ENCODE data around the gene CGB5. TPM values are rescaled to one million over a fixed set of nuclear protein-coding genes. Genes with fewer than 3 reads are reported as not detected.

The CGB5 gene
- total RNA-seq, 1 donor from 2014 or later: not detected

GRCh38 chr19:49065905-49066512 is 22.4 kb downstream of the CGB5 start:
- DNase-seq (ENCODE audit: extremely low spot score in 2 of 2): no peak
- no peak overlapping the region for H3K27ac ChIP-seq
- H3K4me3 ChIP-seq: no peak overlapping the region
- no peaks in the 10 kb centered on the region for H3K36me3 ChIP-seq
- H3K9me3 ChIP-seq: no peaks in the 10 kb centered on the region
- TF ChIP-seq POLR2A (IDR thresholded peaks at IDR 0.05): no peak
- TF ChIP-seq CTCF (IDR thresholded peaks at IDR 0.05): no peak
- no peak for TF ChIP-seq POLR2AphosphoS5 (IDR thresholded peaks at IDR 0.05; ENCODE audit: insufficient read depth in 1 of 2, low read depth in 1 of 2)
- intact Hi-C loops (cut with DNase I): no loop called here
- no peaks in the 10 kb centered on the region for H3K4me1 ChIP-seq
- peaks cover 6% of the 10 kb centered on the region for H3K27me3 ChIP-seq

GRCh38 chr19:49067554-49067953 is 23.9 kb downstream of the CGB5 start:
- H3K27ac ChIP-seq: no peak overlapping the region
- peaks cover 6% of the 10 kb centered on the region for H3K4me1 ChIP-seq
- H3K4me3 ChIP-seq: no peak overlapping the region
- TF ChIP-seq CTCF (IDR thresholded peaks at IDR 0.05) (no peak), POLR2AphosphoS5 (IDR thresholded peaks at IDR 0.05; ENCODE audit: insufficient read depth in 1 of 2, low read depth in 1 of 2) (no peak), POLR2A (IDR thresholded peaks at IDR 0.05) (no peak)
- intact Hi-C loops (cut with DNase I): no loop called here
- H3K27me3 ChIP-seq: peaks cover 6% of the 10 kb centered on the region
- no peaks in the 10 kb centered on the region for H3K36me3 ChIP-seq
- no peaks in the 10 kb centered on the region for H3K9me3 ChIP-seq
- DNase-seq (ENCODE audit: extremely low spot score in 2 of 2): no peak

GRCh38 chr19:49069026-49069425 is 25.4 kb downstream of the CGB5 start:
- Histone ChIP-seq H3K4me3 (no peak overlapping the region), H3K36me3 (no peaks in the 10 kb centered on the region), H3K4me1 (peaks cover 6% of the 10 kb centered on the region), H3K9me3 (no peaks in the 10 kb centered on the region), H3K27ac (no peak overlapping the region), H3K27me3 (peaks cover 6% of the 10 kb centered on the region)
- intact Hi-C loops (cut with DNase I): no loop called here
- DNase-seq (ENCODE audit: extremely low spot score in 2 of 2): no peak
- TF ChIP-seq CTCF (IDR thresholded peaks at IDR 0.05): no peak
- TF ChIP-seq POLR2A (IDR thresholded peaks at IDR 0.05): no peak
- no peak for TF ChIP-seq POLR2AphosphoS5 (IDR thresholded peaks at IDR 0.05; ENCODE audit: insufficient read depth in 1 of 2, low read depth in 1 of 2)

GRCh38 chr19:49070416-49070815 is 26.8 kb downstream of the CGB5 start:
- TF ChIP-seq CTCF (IDR thresholded peaks at IDR 0.05) (no peak), POLR2AphosphoS5 (IDR thresholded peaks at IDR 0.05; ENCODE audit: insufficient read depth in 1 of 2, low read depth in 1 of 2) (no peak), POLR2A (IDR thresholded peaks at IDR 0.05) (no peak)
- H3K27me3 ChIP-seq: no peaks in the 10 kb centered on the region
- no peak overlapping the region for H3K4me3 ChIP-seq
- DNase-seq (ENCODE audit: extremely low spot score in 2 of 2): no peak
- intact Hi-C loops (cut with DNase I): no loop called here
- no peaks in the 10 kb centered on the region for H3K9me3 ChIP-seq
- H3K36me3 ChIP-seq: no peaks in the 10 kb centered on the region
- peaks cover 6% of the 10 kb centered on the region for H3K4me1 ChIP-seq
- H3K27ac ChIP-seq: no peak overlapping the region

- Histone ChIP-seq H3K36me3 (no peaks in the 10 kb centered on the region), H3K27ac (no peak overlapping the region), H3K4me3 (peak overlapping the region in 1 of 2 donors; percentile 28), H3K27me3 (no peaks in the 10 kb centered on the region), H3K4me1 (peaks cover 6% of the 10 kb centered on the region), H3K9me3 (no peaks in the 10 kb centered on the region)
- intact Hi-C loops (cut with DNase I): no loop called here
- TF ChIP-seq POLR2A (IDR thresholded peaks at IDR 0.05) (no peak), POLR2AphosphoS5 (IDR thresholded peaks at IDR 0.05; ENCODE audit: insufficient read depth in 1 of 2, low read depth in 1 of 2) (no peak), CTCF (IDR thresholded peaks at IDR 0.05) (no peak)
- no peak for DNase-seq (ENCODE audit: extremely low spot score in 2 of 2)
Observed at GRCh38 chr19:49071860-49072547, 28.4 kb downstream of the CGB5 start.

All from vagina (tissue), 2 donors.